Epithelial cell of proximal tubule (primary cell): ENCODE data around the gene GGCX. TPM values are rescaled to one million over a fixed set of nuclear protein-coding genes. Genes with fewer than 3 reads are reported as not detected.

ENCODE experiments used
- DNase-seq: peaks from one replicate; pipeline ENCODE4 v3.0.0-alpha.2; 2011; ENCODE audit warnings: low read depth
- H3K4me3 ChIP-seq: 2 replicates; pipeline ENCODE4 v1.5.1; 2011; ENCODE audit warnings: low read depth, mild to moderate bottlenecking, low read length
- CTCF ChIP-seq: conservative IDR thresholded peaks from 2 replicates; pipeline ENCODE4 v1.5.1; 2012; ENCODE audit warnings: low read depth, mild to moderate bottlenecking, low read length
- total RNA-seq: library from RNA; depleted of rRNA; stranded (reverse); fragments of >200 nt; gene quantifications from 2 replicates; pipeline ENCODE4 v1.2.3, GENCODE V29; 2015

Gene GGCX
- total RNA-seq, 1 donor from 2014 or later: 58.2 TPM

GRCh38 chr2:85578243-85579180 lies 17.2 kb upstream of the GGCX start:
- H3K4me3 ChIP-seq: peak overlapping the region; percentile 81
- no peak for TF ChIP-seq CTCF
- DNase-seq: no peak

DNA sequence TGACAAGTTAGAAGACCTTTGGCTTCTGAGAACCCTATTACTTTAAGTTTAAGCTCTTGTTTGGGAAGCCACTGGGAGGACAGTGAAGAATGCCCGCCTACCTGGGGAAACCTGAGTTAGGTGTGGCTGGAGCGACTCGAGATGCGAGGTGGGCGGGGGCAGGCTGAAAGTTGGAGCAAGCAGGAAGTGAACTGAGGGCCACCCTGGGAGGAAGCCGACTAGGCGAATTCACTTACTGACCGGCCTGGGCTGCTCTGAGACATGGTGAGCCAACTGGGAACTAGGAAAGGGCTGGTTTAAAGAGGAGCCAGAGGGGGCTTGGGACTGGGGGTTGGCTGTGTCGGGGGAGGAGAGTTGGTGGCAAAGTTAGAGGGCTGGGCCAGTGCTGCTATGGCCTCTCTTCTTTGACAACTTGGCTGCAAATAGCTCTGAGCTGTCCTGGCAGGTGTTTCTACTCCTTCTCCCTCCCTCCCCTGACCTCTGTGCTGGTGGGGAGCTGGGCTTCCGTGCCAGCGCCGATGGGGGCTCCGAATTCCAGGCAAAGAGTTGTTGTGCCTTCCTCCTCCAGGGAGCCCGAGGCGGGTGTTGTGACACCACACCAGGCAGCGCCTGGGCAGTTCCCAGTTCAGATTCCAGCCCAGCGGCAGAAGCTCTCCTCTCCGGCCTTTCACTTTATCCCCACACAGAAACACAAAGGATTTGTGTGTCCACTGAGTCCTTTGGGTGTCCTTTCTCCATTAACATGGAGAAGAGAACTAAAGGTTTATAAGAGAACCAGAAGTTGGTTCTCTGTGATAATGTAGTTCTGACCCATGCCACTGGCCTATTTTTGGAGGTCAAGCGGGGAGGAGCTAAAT lies 16.3 kb upstream of the GGCX start, which contains the start of gene VAMP8:
TSS of gene VAMP8 (plus strand) at position 201 of the 857 bp plus-strand sequence. CDS start at position 262, 61 bp downstream.
- DNase-seq: no peak
- H3K4me3 ChIP-seq: peak within 1 kb of the TSS; percentile 81
- no peak for TF ChIP-seq CTCF

GRCh38 chr2:85577063-85577385 lies 15.7 kb upstream of the GGCX start:
- H3K4me3 ChIP-seq: peak overlapping the region; percentile 81
- no peak for DNase-seq
- TF ChIP-seq CTCF: no peak

DNA sequence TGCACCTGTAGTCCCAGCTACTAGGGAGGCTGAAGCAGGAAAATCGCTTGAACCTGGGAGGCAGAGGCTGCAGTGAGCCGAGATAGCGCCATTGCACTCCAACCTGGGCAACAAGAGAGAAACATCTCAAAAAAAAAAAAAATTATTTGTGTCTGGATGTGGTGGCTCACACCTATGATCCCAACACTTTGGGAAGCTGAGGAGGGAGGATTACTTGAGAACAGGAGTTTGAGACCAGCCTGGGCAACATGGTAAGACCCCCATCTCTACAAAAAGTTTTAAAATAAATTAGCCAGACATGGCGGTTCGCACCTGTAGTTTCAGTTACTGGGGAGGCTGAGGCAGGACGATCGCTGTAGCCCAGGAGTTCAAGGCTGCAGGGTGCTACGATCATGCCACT lies 14.4 kb upstream of the GGCX start:
- no peak for TF ChIP-seq CTCF
- DNase-seq: no peak
- no peak overlapping the region for H3K4me3 ChIP-seq

DNA sequence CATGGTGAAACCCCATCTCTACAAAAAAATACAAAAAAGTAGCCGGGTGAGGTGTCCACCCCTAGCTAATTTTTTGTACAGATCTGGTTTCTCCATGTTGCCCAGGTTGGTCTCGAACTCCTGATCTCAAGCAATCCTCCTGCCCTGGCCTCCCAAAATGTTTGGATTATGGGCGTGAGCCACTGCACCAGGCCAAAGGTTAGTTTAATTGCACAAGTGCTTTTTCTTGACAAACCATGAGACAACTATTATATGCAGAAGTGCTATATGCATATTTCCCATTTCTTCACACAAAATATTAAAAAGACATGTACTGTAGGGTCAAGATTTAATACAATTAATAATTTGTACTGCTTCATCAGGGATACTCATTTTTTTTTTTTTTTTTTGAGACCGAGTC lies 5.0 kb upstream of the GGCX start:
- no peak overlapping the region for H3K4me3 ChIP-seq
- no peak for TF ChIP-seq CTCF
- DNase-seq: no peak

DNA sequence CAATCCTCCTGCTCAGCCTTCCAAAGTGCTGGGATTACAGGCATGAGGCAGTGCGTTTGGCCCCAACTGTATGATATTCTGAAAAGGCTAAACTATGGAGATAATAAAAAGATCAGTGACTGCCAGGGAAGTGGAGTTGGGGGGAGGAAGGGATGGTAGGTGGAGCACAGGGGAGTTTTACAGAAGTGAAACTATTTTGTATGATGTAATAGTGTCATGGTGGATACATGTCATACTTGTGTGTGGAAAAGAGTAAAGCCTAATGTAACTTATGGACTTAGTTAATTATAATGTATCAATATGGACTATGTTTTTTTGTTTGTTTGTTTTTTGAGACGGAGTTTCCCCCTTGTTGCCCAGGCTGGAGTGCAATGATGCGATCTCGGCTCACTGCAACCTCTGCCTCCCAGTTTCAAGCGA lies 2.9 kb upstream of the GGCX start:
- DNase-seq: no peak
- H3K4me3 ChIP-seq: no peak overlapping the region
- TF ChIP-seq CTCF: no peak
